Skin epidermis (tissue), 12 donors: ENCODE measurements around the gene COG2.
A peak's percentile ranks its signal among the peaks of the same experiment; 100 is the strongest.
"Not testable (repeated sequence)": the region's sequence is repeated elsewhere in the genome, so short reads cannot be mapped to it uniquely, and the experiment has no call there.

Experiments used
- H3K27ac ChIP-seq, 21 experiments: fragments of 200-600 bp; sonication (generic) in 11 of 21; one replicate each; pipeline ENCODE4 v1.5.0; 2020; ENCODE audit warnings: mild to moderate bottlenecking in 3 of 21, inconsistent platforms in 2 of 21, moderate library complexity in 2 of 21
- H3K4me3 ChIP-seq, 7 experiments: fragments of 200-600 bp; sonication (generic) in 2 of 7; one replicate each; pipeline ENCODE4 v1.5.0; 2020; ENCODE audit warnings: inconsistent platforms in 2 of 7, mild to moderate bottlenecking in 2 of 7, moderate library complexity in 1 of 7

Gene COG2

DNA sequence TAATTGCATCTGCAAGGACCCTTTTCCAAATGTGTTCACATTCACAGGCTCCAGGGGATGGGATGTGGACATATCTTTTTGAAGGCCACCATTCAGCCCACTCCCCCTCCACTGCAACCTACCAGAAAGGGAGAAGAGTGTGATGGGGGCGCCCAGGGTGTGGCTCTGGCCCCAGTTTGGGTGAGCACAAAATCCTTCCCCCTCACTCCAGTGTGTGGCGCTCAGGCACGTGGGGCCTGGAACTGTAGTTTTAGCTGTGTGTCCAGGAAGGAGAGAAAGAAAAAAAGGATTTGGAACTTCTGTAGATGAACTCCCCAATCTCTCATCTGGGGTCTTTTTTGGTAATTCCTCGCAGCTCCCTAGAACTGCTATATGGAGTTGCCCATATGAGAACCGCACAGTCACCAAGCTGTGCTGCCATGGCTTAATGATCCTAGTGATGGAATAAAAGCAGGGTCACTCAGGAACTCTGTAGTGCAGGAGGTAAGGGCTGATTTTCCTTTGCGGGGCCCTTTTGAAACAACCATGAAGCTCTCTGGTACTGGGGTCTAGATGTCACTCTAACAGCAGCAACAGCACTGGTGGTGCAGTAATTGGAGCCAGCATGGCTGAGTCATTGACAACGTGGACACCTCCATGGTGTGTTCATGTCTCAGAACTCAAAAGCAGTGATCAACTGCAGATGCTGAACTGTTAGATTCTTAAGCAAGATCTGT, 54.6 kb downstream of the COG2 start:
- peak overlapping the region in 3 of 21 experiments; percentile 16 to 47 (median 44) for H3K27ac ChIP-seq
- H3K4me3 ChIP-seq = no peak overlapping the region

DNA sequence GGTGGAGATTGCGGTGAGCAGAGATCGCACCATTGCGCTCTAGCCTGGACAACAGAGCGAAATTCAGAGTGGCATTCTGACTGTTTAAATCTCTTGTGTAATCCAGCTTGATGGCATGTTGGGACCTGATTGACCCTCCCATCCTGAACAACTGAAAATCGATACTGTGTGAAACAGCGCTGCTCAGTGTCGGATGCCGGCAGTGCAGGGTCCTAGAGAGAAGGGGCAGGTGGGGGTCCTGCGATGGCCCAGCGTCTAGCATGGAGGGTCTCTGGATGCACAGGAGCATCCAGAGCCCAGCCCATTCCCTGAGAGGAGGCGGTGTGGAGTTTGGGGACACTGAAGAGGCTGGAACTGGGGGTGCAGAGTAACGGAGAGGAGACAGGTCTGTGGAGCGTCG, 55.8 kb downstream of the COG2 start:
- no peak overlapping the region for H3K27ac ChIP-seq
- H3K4me3 ChIP-seq = no peak overlapping the region

- not testable (repeated sequence) for H3K4me3 ChIP-seq, H3K27ac ChIP-seq
Observed at GRCh38 chr1:230698964-230699363, 56.7 kb downstream of the COG2 start.

- H3K27ac ChIP-seq = no peak overlapping the region
- no peak overlapping the region for H3K4me3 ChIP-seq
Observed at GRCh38 chr1:230699716-230700115, 57.4 kb downstream of the COG2 start.

DNA sequence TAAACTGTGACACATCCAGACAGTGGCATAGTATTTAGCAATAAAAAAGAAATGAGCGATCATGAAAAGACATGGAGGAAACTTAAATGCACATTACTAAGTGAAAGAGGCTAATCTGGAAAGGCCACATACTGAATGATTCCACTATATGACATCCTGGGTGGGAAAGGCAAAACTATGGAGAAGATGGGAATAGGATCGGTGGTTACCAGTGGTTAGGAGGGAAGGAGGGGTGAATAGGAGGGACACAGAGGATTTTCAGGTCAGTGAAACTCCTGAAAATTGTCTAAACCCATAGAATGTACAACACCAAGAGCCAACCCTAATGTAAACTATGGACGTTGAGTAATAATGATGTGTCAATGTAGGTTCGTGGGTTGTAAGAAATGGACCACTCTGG, 57.9 kb downstream of the COG2 start:
- Histone ChIP-seq H3K4me3 (no peak overlapping the region), H3K27ac (no peak overlapping the region)

DNA sequence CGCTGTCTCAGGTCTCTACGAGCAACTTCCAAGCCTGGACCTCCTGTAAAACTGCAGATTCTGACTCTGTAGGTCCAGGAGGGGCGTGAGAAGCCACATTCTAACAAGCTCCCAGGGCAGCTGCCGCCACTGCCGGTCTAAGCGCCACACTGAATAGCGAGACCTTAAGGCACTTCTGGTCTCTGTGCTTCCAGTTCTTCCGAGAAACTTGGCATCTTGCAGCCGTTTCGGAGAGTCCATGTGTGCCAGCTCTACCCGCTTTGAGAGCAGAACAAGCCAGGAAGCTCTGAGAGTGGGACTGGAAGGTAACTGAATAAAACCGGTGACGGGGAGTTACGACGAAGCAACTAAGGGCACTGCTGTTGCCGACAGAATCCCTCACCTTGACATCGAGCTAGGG, 59.2 kb downstream of the COG2 start:
- no peak overlapping the region for H3K4me3 ChIP-seq
- no peak overlapping the region for H3K27ac ChIP-seq

GRCh38 chr1:230701895-230702768, 59.9 kb downstream of the COG2 start:
- Histone ChIP-seq H3K27ac (no peak overlapping the region), H3K4me3 (no peak overlapping the region)

GRCh38 chr1:230702934-230703678, 60.8 kb downstream of the COG2 start:
- H3K27ac ChIP-seq = no peak overlapping the region
- no peak overlapping the region for H3K4me3 ChIP-seq

DNA sequence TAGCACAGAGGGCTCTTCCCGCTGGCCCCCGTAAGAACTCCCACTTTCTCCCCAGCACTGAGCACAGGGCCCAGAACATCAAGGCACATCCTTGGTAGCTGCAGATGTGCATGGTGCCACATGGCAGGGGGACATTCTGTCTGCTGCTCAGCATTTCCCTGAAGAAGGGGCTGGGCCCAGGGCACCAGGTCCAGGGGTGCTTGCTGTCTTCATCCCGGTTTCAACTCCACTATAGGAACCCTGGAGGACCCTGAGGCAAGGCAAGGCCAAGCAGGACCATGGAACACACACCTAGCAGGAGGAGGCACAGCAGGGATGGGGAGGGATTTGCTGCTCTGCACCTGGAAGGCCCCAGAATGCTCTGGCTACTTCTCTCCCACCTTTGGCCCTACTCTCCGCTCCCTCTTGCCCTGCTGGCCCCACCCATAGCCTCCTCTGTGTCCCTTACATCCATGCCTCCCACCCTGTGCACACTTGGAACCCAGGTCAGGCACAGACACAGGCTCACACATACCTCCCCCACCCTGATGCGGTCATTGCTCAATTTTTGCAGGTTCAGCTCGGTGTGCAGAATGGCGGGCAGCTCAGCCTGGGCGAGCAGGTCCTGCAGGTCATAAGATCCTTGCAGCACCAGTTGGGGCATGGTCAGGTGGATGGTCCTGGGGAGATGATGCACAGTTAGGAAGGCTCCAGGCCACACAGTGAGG, 61.6 kb downstream of the COG2 start:
- H3K4me3 ChIP-seq = no peak overlapping the region
- no peak overlapping the region for H3K27ac ChIP-seq

- H3K4me3 ChIP-seq = no peak overlapping the region
- no peak overlapping the region for H3K27ac ChIP-seq
Observed at GRCh38 chr1:230704830-230705229, 62.5 kb downstream of the COG2 start.

GRCh38 chr1:230705289-230706019, 63.2 kb downstream of the COG2 start:
- no peak overlapping the region for H3K27ac ChIP-seq
- no peak overlapping the region for H3K4me3 ChIP-seq

DNA sequence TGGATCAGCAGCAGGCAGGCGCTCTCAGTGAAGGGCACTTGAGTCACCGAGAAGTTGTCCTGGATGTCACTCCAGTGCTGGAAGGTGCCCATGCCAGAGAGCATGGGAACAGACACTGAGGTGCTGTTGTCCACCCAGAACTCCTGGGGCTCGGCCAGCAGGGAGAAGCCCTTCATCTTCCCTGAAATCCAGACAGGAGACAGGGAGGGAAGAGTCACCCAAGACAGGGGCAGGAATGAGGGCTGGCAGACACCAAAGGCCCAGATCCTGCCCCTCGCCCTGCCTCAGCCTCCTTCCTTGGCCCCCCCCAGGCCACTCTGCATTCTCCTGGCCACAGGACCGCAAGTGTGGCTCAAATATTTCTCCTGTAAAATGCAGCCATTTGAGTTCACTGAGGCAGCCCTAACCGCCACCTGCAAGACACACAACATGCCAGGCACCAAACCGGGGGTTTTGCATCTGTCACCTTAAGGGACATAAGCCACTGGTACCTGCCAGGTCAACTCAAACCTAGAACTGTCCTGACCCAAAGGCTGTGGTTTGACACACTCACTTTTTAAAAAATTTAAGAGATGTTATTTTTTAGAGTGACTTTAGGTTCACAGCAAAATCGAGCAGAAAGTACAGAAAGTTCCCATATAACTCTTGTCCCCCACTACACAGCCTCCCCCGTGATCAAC, 63.9 kb downstream of the COG2 start:
- Histone ChIP-seq H3K4me3 (no peak overlapping the region), H3K27ac (no peak overlapping the region)

DNA sequence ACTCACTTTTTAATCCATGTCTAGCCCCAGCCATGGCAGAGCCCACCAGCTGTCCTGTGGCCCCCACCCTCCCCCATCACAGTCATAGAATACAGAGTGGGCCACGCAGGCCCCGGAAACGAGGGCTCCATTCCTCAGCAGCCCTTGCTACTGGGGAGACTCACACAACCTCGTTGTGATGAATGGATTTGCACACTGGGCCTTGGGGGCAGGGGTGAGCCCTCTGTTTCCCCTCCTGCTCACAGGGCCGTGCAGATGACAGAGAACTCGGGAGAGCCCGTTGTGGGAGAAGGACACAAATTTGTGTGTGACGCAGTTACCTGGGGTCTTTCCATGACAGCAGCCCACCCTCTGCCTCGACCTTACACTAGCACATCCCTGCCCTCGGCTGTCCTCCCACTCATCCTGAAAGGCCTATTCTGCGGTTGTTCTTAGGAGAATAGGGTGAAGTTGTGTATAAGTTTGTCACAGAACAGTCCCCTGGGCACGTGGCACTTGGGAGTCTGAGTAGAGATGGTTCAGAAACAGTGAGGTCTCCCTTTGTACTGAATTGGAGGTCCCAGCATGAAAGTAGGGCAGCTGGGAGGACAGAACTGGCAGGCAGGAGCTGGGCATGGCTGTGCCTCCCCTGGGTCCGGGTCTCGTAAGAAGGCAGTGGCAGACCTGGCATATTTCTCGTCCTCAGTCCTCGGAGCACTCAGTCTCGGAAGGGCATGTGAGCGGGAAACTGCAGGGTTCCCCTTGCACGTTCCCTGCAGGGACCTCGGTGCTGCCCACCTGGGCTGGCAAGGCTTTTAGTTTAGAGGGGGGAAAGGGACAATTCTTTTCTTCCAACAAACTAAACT, 64.8 kb downstream of the COG2 start:
- H3K4me3 ChIP-seq = no peak overlapping the region
- H3K27ac ChIP-seq = no peak overlapping the region

DNA sequence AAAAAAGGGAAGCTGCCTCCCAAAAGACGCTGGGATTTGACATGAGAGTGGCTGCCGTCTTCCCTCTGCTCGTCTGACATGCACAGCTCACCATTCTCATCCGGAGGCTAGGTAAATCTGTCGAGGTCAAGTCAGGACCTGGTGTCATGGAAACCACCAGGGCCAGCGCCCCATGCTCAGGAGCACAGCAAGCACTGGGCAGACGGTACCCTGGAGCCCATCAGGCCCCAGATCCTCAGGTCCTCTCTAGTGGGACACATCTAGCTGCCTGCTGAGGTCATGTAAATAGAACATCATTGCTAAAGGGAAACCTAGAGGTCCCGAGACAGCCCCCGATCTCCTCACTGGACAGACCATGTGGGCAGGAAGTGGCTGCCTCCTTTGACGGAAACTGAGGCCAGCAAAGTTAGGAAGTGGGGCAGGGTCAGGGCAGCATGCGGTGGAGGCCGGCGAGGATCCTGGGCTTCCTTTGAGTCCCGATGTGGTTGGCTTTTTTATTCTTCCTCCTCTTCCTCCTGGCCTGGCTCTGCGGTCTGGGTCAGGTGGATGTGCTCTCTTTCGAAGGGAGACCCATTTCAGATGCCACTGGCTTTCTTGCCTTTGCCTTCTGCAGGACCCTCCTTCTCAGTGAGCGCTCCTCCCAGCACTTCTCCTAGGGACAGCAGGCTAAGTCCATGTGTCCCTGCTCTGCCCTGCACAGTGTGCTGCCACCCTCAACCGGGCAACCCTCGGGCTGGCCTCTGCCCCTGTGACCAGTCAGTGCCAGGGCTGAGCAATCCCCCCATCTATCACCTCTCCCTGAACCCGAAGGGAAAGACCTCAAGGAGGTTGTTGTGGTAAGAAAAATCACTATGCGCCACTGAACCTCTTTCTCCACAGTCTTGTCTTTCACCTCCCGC, 65.7 kb downstream of the COG2 start:
- Histone ChIP-seq H3K27ac (no peak overlapping the region), H3K4me3 (no peak overlapping the region)

DNA sequence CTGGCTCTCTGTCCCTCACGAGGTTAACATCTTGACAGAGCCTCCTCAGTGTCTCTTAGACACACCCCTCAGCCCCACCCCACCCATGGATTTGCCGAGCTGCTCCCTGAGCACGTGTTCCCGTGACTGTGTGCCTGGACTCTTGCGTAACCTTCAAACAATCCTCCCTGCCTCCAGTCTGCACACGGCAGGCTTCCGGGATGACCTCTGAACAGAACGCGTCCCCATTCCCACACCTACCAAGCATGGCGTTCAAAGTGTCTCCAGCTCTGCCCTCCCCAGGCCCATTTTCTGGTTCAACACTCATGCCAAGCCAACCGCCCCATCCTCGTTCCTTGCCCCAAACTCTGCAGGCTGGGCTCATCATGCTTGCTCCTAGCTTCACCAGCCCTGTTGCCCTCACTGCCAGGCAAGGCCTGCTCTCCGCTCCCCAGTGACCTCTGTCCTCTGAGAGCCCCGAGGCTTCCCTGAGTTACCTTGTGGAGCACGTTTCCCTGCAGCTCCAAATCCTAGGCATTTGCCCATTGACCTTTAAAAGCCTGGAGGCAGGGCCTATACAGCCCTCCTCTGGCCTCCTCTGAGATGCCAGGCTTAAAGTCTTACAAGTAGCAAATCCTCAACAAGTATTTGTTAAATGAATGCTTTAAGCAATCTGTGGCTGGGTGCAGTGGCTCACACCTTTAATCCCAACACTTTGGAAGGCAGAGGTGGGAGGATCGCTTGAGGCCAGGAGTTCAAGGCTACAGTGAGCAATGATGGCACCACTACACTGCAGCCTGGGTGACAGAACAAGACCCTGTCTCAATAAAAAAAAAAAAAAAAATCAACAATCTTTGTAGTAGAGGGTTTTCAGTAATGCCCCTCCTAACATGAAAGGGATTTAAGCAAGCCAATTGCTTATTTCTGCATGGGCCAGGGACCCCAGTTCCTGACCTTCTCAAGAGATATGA, 66.6 kb downstream of the COG2 start:
- H3K27ac ChIP-seq = no peak overlapping the region
- H3K4me3 ChIP-seq = no peak overlapping the region
